ENCODE data around the gene AIG1.
"Not testable (repeated sequence)": the region's sequence is repeated elsewhere in the genome, so short reads cannot be mapped to it uniquely, and the experiment has no call there.

AIG1 gene

GRCh38 chr6:143243786-143244185 lies 183.1 kb downstream of the AIG1 start:
- DNase-seq: no peak

DNA sequence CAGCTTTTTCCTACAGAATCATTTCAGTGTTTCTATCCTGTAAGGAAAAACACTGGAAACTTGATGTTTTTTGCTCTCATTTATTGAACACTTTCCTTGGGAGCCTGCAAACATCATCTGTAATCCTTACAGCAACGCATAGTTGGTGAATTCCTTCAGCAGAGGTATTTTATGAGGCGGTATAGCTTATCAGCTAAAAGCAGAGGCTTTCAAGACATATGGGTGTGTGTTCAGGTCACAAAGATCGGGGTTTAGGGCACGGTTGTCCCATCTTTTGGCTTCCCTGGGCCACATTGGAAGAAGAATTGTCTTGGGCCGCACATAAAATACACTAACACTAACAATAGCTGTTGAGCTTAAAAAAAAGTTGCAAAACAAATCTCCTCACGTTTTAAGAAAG lies 185.0 kb downstream of the AIG1 start:
- no peak for DNase-seq

DNA sequence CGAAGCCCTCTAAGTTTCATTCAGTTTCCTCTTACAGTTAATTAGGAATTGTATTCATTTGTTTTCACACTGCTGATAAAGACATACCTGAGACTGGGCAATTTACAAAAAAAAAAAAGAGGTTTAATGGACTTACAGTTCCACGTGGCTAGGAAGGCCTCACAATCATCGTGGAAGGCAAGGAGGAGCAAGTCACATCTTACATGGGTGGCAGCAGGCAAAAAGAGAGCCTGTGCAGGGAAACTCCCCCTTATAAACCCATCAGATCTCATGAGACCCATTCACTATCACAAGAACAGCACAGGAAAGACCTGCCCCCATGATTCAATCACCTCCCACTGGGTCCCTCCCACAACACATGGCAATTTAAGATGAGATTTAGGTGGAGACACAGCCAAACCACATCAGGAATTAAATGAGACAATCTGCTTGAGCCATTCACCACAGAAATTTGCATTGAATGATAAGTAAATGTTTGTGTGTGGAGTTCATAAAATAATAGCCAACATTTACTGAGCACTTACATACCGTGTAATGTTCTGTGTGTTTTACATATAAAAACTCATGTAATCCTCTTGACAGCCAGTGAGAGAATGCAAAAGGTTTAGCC lies 185.6 kb downstream of the AIG1 start:
- DNase-seq: not testable (repeated sequence)

DNA sequence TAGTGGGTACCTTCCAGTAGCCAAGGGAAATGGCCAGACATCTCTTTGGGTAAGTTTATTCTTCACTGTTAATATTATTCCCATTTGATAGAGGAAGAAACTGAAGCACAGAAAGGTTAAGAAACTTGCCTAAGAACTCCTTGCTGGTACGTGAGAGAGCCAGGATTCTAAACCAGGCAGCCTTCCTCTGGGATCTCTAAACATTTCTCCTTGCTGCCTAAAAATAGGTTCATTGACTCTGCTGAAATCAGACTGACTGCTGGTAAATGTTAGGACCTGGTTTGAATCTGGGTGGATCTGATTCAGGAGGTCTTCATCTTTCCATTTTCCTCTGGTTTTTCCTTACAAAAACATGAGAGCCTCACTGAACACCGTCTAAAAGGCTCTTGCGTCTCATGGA lies 186.9 kb downstream of the AIG1 start:
- no peak for DNase-seq

DNA sequence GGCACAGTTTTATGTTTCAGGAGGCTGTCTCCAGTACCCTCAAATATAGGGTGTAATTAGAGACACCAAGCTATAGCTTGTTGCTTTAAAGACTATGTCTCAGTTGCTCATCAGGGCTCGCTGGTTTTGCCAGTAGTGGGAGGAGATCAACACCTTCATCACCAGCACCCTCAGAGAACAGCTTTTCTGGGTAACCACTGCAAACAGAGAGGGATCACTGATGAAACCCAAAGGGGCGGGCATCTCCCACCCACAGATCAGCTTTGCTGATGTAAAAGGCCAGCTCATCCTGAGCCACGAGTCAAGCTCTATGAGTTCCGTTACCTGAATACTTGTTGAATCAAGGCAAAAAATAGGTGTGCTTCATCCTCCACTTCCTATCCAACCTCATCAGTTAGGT lies 187.7 kb downstream of the AIG1 start:
- no peak for DNase-seq

- DNase-seq: no peak
These were observed 190.6 kb downstream of the AIG1 start for GRCh38 chr6:143251288-143251687.

DNA sequence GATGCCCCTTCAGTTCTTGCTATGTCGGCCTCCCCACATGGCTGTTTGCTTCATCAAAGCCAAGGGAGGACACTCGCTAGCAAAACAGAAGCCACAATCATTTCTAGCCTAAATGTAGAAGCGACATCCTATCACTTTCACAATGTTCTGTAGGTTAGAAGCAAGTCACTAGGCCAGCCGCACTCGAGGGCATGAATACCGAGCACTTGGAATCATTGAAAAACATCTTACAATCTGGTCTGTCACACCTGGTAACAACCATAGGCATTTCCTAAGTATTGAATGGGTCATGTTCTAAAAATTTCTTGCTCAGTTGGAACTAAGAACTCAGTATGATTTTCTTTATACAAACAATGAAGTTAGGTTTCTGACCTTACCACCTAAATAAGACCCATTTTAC lies 192.3 kb downstream of the AIG1 start:
- no peak for DNase-seq

- DNase-seq: no peak
These were observed 192.9 kb downstream of the AIG1 start for GRCh38 chr6:143253586-143253985.

- DNase-seq: no peak
These were observed 198.3 kb downstream of the AIG1 start for GRCh38 chr6:143258945-143259344.

DNA sequence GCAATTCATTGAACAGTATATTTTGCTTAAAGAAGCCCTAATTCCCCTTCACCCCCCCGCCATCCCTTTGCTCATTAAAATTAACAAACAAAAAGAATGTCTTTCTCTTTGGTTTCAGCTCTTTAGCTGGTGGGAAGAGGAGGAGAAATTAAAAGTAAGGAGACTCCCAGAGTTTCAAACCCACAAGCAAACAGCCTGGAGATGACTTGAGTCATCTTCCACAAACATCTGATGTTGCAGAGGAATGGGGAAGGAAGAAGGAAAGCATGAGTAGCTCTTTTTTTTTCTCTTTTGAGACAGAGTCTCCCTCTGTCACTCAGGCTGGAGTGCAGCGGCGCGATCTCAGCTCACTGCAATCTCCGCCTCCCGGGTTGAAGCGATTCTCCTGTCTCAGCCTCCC lies 200.2 kb downstream of the AIG1 start:
- DNase-seq: no peak

- DNase-seq: no peak
These were observed 201.3 kb downstream of the AIG1 start for GRCh38 chr6:143261899-143262436.

DNA sequence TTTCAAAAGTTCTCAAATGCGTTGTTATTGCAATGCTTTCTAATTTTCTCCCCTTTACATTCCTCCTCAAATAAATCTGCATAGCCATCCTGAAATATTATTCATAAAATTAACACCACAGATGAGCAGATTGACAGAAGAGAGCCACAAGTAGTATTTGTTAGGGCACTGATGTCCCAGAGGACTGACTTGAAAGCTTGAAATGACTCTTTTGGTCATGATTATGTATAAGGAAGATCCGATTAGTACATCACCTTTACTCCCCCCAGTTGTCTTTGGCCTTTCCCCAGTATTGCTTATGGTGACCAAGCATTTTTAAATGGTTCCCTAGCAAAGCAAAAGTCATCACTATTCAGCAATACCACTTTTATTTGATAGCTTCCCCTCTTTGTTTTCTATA lies 202.2 kb downstream of the AIG1 start:
- DNase-seq: no peak

GRCh38 chr6:143264379-143264778 lies 203.7 kb downstream of the AIG1 start:
- DNase-seq: no peak

- DNase-seq: no peak
These were observed 204.5 kb downstream of the AIG1 start for GRCh38 chr6:143264986-143265764.

DNA sequence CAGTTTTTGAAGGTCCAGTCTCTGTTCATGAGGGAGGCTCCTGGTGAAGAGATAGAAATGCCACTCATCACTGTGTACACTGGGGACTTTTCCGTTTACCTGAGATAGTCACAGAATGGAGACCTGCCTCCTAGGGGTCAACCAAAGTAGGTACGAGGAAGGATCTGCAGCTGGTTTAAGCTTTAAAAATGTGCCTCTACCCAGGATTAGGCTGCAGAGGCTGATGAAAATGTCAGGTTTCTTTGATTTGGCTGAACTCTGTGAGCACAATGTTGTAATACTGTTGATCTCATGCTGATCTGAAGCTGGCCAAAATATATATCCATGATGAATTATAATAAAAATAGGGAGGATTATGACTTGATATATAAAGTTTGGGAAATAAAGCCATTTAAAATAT lies 207.1 kb downstream of the AIG1 start:
- DNase-seq: no peak

- no peak for DNase-seq
These were observed 207.8 kb downstream of the AIG1 start for GRCh38 chr6:143268439-143268838.

DNA sequence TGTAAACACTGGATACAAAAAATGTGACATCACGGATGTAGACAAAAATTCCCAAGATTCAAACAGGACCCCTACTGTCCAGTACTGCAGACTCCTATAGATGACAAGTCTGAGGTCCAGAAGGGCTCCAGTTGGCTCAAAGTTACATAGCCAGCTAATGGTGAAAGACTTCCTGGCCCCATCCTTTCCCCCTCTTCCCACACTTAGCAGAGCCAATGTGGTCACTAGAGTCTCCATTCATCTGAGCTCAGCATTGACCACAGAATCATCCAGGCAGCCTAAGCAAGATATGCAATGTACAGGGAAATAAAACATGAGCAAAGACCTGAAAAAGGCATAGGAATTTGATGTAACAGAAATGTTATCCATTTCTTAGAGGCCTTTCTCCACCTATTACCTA lies 209.3 kb downstream of the AIG1 start:
- DNase-seq: no peak

GRCh38 chr6:143271024-143271423 lies 210.3 kb downstream of the AIG1 start:
- no peak for DNase-seq

- peak; percentile 3 for DNase-seq
These were observed 215.7 kb downstream of the AIG1 start for GRCh38 chr6:143276436-143276835.

GRCh38 chr6:143279385-143279784 lies 218.7 kb downstream of the AIG1 start:
- peak; percentile 3 for DNase-seq

GRCh38 chr6:143283887-143284645 lies 223.4 kb downstream of the AIG1 start:
- DNase-seq: no peak

GRCh38 chr6:143286251-143286795 lies 225.6 kb downstream of the AIG1 start:
- no peak for DNase-seq

GRCh38 chr6:143288923-143289322 lies 228.2 kb downstream of the AIG1 start:
- DNase-seq: no peak
